Stimulated activated CD8-positive, alpha-beta memory T cell treated with anti-CD3 and anti-CD28 coated beads, Interleukin-4, amount 100 ng/mL, for 24 hours (primary cell): ENCODE data around the gene CEPT1.

ENCODE experiments used
- DNase-seq: peaks from one replicate; pipeline ENCODE4 v3.0.0-alpha.2; 2020; ENCODE audit warnings: low read depth

The CEPT1 gene

GRCh38 chr1:111145963-111146768 lies 6.1 kb downstream of the CEPT1 start:
- DNase-seq: no peak

- DNase-seq: no peak
These were observed 7.9 kb downstream of the CEPT1 start for GRCh38 chr1:111147948-111148347.

DNA sequence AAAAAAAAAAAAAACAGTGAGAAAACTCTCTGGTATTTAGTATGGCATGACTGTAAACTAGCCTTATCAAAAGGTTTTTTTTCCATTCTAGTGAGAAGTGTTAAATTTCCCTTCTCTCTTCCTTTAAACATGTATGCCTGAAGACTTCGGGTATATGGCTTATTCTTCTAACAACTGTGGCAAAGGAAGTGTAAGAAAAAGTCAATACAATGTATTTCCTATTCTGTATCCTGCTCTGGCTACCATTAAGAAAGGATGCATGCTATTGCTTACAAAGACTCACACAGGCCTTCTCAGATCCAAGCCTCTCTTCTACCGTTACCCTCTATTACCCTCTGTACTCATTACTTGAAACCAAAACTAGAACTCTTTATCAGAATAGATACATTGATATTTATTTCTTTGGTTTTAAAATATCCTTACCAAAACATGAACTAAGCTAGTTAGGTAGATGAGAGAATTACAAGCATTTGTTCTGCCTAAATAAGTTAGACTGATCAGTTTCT lies 8.4 kb downstream of the CEPT1 start:
- no peak for DNase-seq

- no peak for DNase-seq
These were observed 11.8 kb downstream of the CEPT1 start for GRCh38 chr1:111151838-111152237.

DNA sequence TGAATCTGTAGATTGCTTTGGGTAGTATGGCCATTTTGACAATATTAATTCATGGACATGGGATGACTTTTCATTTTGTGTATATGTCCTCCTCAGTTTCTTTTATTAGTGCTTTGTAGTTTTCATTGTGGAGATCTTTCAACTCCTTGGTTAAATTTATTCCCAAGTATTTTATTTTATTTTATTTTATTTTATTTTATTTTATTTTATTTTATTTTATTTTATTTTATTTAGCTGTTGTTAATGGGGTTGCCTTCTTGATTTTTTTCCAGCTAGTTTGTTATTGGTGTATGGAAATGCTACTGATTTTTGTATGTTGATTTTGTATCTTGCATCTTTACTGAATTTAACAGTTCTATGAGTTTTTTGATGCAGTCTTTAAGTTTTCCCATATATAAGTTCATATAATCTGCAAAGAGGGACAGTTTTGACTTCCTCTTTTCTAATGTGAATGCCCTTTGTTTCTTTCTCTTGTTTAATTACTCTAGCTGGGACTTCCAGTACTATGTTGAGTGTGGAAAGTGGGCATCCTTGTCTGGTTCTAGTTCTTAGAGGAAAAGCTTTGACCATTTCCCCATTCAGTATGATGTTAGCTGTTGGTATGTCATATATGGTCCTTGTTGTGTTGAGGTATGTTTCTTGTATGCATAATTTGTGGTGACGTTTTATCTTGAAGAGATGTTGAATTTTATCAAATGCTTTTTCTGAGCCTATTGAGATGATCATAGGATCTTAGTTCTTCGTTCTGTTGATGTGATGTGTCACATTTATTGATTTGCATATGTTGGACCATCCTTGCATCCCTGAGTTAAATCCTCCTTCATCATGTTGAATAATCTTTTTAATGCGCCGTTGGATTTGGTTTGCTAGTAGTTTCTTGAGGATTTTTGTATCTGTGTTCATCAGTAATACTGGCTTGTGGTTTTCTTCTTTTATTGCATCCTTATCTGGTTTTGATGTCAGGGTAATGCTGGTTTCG lies 14.3 kb downstream of the CEPT1 start:
- no peak for DNase-seq

GRCh38 chr1:111157431-111157830 lies 17.4 kb downstream of the CEPT1 start:
- DNase-seq: no peak

DNA sequence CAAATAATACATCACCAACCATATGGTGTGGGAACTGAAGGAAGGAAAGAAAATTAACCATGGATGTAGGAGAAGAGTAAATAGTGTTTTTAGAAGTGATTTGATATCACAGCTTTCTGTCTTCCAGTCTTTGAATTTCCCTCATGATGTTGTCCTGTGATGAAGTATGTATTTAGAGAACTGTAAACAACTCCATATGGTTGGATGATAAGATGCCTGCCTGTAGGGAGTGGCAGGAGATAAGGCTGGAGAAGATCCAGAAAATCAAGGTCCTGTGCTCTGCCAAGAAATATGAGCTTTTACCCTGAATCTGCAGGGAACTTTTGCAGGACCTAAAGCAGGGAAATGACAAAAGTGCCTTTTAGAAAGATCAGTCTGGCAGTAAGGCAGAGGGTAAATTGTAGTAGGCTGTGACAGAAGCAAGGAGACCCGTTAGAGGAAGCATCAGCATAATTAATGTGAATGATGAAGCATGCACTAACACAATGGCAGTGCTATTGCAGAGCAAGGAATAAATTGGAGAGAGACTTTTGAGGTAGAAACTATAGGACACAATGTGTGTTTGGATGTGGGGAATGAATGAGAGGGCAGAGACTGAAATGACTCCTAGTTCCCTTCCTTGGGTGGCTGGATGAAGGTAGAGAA lies 21.9 kb downstream of the CEPT1 start:
- no peak for DNase-seq

- DNase-seq: no peak
These were observed 22.5 kb downstream of the CEPT1 start for GRCh38 chr1:111162488-111162880.

DNA sequence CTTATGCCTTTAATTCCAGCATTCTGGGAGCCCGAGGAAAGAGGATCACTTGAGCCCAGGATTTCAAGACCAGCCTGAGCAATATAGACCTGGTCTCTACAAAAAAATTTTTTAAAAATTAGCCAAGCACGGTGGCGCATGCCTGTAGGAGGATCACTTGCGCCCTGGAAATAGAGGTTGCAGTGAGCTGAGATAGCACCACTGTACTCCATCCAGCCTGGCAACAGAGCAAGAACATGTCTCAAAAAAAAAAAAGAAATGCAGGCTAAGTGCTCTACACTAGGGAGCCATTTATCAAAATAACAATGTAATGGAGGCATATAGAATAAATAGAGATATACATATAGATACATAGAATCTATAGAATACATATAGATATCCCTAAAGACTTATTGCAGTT lies 23.3 kb downstream of the CEPT1 start:
- no peak for DNase-seq

GRCh38 chr1:111164151-111164550 lies 24.1 kb downstream of the CEPT1 start:
- DNase-seq: no peak

DNA sequence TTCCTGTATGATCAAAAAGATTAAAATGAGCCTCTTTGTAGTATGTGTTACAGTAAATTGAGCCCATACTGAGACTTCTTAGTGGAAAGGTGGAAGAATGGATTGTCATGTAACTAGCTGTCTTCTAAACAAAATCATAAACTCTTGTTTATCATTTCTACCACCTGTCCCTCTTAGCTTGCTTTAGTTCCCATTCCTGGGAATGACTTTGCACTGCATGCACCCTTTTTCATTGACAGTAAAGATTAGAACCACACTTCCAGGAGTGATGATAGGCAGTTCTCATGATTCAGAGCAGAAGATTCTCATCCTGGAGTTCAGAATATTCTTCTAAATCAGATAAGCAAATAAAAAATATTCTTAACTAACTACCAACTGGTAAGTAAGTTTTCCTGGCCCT lies 32.4 kb downstream of the CEPT1 start:
- DNase-seq: no peak

- DNase-seq: no peak
These were observed 34.0 kb downstream of the CEPT1 start for GRCh38 chr1:111174070-111174469.

- DNase-seq: no peak
These were observed 35.3 kb downstream of the CEPT1 start for GRCh38 chr1:111175349-111175748.

DNA sequence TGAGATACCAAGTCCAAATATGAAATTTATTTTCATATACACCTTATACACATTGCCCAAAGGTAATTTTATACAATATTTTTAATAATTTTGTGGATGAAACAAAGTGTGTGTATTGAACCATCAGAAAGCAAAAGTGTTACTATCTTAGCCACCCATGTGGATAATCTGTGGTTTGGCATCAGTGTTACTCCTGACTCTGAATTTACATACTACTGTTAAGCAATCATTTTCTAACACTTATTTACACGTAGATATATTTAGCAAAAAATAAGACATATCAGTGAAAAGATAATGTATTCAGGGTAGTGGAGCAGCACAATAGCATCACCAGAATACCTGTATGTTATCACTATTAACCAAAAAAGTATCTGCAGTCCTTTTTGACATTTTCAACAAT lies 36.7 kb downstream of the CEPT1 start:
- DNase-seq: no peak

GRCh38 chr1:111179968-111180533 lies 40.0 kb downstream of the CEPT1 start:
- no peak for DNase-seq

DNA sequence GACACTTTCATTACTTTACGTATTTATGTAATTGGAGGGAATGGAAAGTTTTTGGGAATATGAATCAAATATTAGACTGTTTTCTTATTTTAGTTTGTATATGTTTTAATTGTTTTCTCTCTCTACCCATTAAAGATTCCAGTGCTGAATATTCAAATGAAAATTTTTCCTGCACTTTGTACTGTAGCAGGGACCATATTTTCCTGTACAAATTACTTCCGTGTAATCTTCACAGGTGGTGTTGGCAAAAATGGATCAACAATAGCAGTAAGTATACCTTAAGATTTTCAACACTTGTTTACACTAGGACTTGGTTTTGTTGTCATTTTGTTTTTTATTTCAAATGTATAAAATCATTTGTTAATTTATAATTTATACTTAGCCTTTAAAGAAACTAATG lies 42.0 kb downstream of the CEPT1 start:
- no peak for DNase-seq

DNA sequence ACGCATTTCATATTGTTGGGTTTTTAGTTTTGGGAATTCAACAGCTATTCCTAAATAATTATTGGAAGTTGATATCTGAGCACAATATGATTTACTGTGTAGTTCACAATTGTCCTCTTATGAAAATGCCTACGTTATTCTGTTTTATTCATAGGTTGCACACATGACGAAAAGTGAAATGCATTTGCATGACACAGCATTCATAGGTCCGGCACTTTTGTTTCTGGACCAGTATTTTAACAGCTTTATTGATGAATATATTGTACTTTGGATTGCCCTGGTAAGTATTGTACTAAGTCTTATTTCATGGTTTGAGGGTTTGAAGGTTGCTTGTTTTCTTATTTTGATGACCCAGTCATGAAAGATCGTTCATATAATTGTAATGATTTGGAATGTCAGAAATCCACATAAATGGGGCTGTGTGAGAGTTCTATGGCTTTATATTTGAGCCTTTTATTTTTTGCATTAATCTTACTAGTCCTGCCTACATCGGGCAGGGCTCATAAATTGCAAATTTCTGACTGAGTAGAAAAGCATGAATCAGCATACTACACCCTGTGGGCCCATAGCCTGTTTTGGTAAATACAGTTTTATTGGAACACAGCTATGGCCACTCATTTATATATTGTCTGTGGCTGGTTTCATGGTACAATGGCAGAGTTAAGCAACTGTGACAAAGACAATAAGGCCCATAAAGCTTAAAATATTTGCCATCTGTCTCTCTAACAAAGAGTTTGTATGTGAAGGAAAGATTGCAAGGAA lies 43.5 kb downstream of the CEPT1 start:
- no peak for DNase-seq

DNA sequence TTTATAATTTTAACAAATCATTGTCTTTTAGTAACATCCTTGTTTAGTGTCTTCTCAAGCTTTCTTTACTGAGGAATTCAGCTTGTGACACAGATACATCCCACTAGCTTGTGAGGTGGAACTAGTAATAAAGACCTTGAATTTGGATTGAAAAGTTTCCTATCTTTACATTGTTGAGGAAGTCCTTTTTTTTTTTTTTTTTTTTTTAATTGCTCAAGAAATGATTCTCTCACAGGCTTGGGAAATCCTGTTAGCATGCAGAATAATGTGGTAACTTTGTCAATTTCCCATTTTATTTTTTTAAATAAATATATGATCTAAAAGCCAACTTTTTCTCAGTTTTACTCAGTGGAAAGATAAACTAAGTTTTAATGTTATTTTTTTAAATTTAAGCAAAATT lies 44.6 kb downstream of the CEPT1 start:
- no peak for DNase-seq

DNA sequence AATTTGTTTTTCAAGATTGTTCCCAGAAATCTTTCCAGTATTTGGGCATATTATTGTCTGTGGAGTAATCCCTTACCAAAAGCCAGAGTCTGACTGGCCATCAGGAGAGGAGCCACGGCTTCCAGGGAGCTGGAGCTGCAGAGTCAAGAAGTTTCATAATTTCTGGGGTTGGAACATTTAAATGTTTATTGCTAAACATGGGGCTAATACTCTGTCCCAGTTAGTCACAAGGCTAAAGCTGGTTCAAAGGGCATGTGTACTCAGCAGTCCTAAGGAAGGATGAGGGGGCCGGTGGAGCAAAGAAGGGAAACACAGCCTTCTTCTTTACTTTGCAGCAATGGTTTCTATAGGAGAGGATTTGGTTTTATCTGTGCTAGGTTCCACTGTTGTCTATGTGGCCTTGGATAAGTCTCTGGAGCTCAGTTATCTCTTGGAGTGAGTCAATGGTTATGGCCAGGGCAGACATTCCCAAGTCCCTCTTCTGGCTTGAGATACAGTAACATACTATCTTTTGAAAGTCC lies 51.0 kb downstream of the CEPT1 start:
- DNase-seq: no peak

DNA sequence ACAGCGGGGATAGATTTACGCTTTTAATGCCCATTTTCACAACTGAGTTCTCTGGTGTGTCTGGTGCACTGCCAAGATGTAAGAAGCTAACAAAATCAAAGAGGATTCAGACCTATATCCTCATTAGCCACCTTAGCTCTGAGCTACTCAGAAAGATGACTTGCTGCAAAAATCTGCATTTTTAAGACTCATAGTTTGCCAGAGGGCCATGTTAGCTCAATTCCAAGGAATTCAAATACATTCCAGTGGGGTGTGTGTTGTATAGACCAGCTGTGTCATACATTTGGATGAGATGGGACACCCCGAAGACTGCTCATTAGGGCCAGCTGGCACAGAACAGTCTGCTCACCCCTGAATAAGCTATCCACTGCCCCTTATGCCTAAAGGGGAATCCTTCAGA lies 51.5 kb downstream of the CEPT1 start:
- no peak for DNase-seq

DNA sequence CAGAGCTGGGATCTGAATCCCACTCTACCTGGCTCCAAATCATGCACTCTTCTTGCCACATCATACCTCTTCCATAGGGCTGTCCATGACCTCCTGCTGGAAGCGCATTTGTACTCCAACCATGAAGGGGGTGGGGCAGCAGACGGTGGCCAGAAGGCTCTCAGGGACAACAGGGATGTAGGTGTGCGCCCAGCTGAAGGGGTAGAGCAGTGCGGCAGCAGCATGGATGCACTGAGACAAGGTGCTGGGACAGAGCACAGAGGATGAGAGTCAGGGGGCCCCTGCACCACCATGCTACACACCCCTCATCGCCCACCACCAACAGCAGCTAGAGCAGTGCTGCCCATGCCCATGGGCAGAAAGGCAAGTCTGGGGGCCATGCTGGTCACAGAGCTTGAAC lies 52.1 kb downstream of the CEPT1 start:
- no peak for DNase-seq
